GM18909 (cell line): Measurements from ENCODE around the gene NEU2.

Experiments used
- ATAC-seq: cut with Tn5 transposase; IDR thresholded peaks from one replicate; pipeline ENCODE4 v1.9.1; 2021; ENCODE audit warnings: mild to moderate bottlenecking; ENCODE audit not compliant: unreplicated experiment, poor library complexity

The NEU2 gene

GRCh38 chr2:233072838-233073237 is 40.4 kb downstream of the NEU2 start:
- ATAC-seq, result no peak

GRCh38 chr2:233074106-233074505 is 41.6 kb downstream of the NEU2 start:
- no peak for ATAC-seq

GRCh38 chr2:233075141-233075965 is 42.9 kb downstream of the NEU2 start:
- peak; percentile 25 for ATAC-seq

- ATAC-seq, result peak; percentile 65
Measured at GRCh38 chr2:233075966-233076339, 43.5 kb downstream of the NEU2 start.

GRCh38 chr2:233076749-233077148 is 44.3 kb downstream of the NEU2 start:
- no peak for ATAC-seq

- peak; percentile 51 for ATAC-seq
Measured at GRCh38 chr2:233079473-233079877, 47.0 kb downstream of the NEU2 start.

GRCh38 chr2:233079953-233080835 is 47.7 kb downstream of the NEU2 start:
- no peak for ATAC-seq

GRCh38 chr2:233080836-233081229 is 48.4 kb downstream of the NEU2 start:
- no peak for ATAC-seq

- ATAC-seq, result peak; percentile 21
Measured at GRCh38 chr2:233081232-233081730, 48.8 kb downstream of the NEU2 start.

GRCh38 chr2:233081731-233082221 is 49.3 kb downstream of the NEU2 start:
- peak; percentile 4 for ATAC-seq

- ATAC-seq, result peak; percentile 46
Measured at GRCh38 chr2:233082222-233082930, 49.9 kb downstream of the NEU2 start.

- ATAC-seq, result no peak
Measured at GRCh38 chr2:233082931-233083755, 50.7 kb downstream of the NEU2 start.

GRCh38 chr2:233083782-233084181 is 51.3 kb downstream of the NEU2 start:
- ATAC-seq, result no peak

- peak; percentile 32 for ATAC-seq
Measured at GRCh38 chr2:233084488-233084887, 52.0 kb downstream of the NEU2 start.
